Stimulated activated naive CD8-positive, alpha-beta T cell treated with anti-CD3 and anti-CD28 coated beads, Interleukin-15, Interleukin-2, amounts not matched to agents 100 ng/mL and 50 ng/mL, for 24 hours (primary cell): Measurements from ENCODE around the gene LHX6.

Source experiments
- H3K27ac Mint-ChIP-seq: one replicate; pipeline ENCODE4 v1.8.0; 2021; ENCODE audit warnings: mild to moderate bottlenecking, mixed read lengths
- H3K27me3 Mint-ChIP-seq: one replicate; pipeline ENCODE4 v1.8.0; 2021; ENCODE audit warnings: mixed read lengths
- H3K36me3 Mint-ChIP-seq: one replicate; pipeline ENCODE4 v1.8.0; 2021; ENCODE audit warnings: low read depth, mixed read lengths
- H3K4me1 Mint-ChIP-seq: one replicate; pipeline ENCODE4 v1.8.0; 2021; ENCODE audit warnings: low read depth, mixed read lengths
- H3K4me3 Mint-ChIP-seq: one replicate; pipeline ENCODE4 v1.8.0; 2021; ENCODE audit warnings: mild to moderate bottlenecking, mixed read lengths
- H3K9me3 Mint-ChIP-seq: one replicate; pipeline ENCODE4 v1.8.0; 2021; ENCODE audit warnings: mixed read lengths

Gene LHX6

DNA sequence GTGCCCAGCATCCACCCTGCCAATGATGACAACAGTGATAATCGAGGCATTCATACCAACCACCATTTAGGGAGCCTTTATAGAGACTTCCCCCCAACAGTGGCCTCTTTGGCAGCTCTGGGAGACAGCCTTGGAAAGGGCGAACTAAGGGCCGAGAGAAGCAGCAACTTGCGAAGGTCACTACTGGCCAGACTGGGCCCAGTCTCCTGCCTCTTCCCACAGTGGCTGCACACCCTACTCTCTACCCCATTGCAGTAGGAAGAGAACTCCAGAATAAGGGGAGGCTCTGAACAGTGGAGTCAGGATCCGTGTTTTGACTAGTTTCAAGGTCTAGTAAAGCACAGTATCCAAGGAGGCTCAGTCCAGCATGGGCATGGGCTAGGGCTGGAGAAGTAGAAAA lies 5.3 kb downstream of the LHX6 start:
- Mint-ChIP-seq H3K36me3 (no peaks in the 10 kb centered on the region), H3K27me3 (peaks cover 80% of the 10 kb centered on the region), H3K27ac (no peak overlapping the region), H3K4me1 (peaks cover 17% of the 10 kb centered on the region), H3K9me3 (no peaks in the 10 kb centered on the region), H3K4me3 (no peak overlapping the region)

GRCh38 chr9:122222791-122223190 lies 6.0 kb downstream of the LHX6 start:
- peaks cover 87% of the 10 kb centered on the region for H3K27me3 Mint-ChIP-seq
- no peaks in the 10 kb centered on the region for H3K9me3 Mint-ChIP-seq
- H3K4me1 Mint-ChIP-seq: peaks cover 21% of the 10 kb centered on the region
- H3K4me3 Mint-ChIP-seq: no peak overlapping the region
- H3K27ac Mint-ChIP-seq: no peak overlapping the region
- H3K36me3 Mint-ChIP-seq: no peaks in the 10 kb centered on the region

- no peaks in the 10 kb centered on the region for H3K36me3 Mint-ChIP-seq
- peaks cover 87% of the 10 kb centered on the region for H3K27me3 Mint-ChIP-seq
- H3K4me1 Mint-ChIP-seq: peaks cover 18% of the 10 kb centered on the region
- no peak overlapping the region for H3K27ac Mint-ChIP-seq
- no peak overlapping the region for H3K4me3 Mint-ChIP-seq
- no peaks in the 10 kb centered on the region for H3K9me3 Mint-ChIP-seq
Observed at GRCh38 chr9:122221183-122221811, 7.5 kb downstream of the LHX6 start.

- no peaks in the 10 kb centered on the region for H3K9me3 Mint-ChIP-seq
- H3K4me1 Mint-ChIP-seq: peaks cover 18% of the 10 kb centered on the region
- H3K36me3 Mint-ChIP-seq: no peaks in the 10 kb centered on the region
- no peak overlapping the region for H3K4me3 Mint-ChIP-seq
- peaks cover 88% of the 10 kb centered on the region for H3K27me3 Mint-ChIP-seq
- H3K27ac Mint-ChIP-seq: no peak overlapping the region
Observed at GRCh38 chr9:122220673-122221182, 8.0 kb downstream of the LHX6 start.

GRCh38 chr9:122219856-122220672 lies 8.7 kb downstream of the LHX6 start:
- Mint-ChIP-seq H3K9me3 (no peaks in the 10 kb centered on the region), H3K4me3 (no peak overlapping the region), H3K27me3 (peaks cover 90% of the 10 kb centered on the region), H3K4me1 (peaks cover 18% of the 10 kb centered on the region), H3K27ac (no peak overlapping the region), H3K36me3 (no peaks in the 10 kb centered on the region)

- Mint-ChIP-seq H3K27me3 (peaks cover 90% of the 10 kb centered on the region), H3K27ac (no peak overlapping the region), H3K36me3 (no peaks in the 10 kb centered on the region), H3K4me3 (peak overlapping the region; percentile 41), H3K9me3 (no peaks in the 10 kb centered on the region), H3K4me1 (peaks cover 23% of the 10 kb centered on the region)
Observed at GRCh38 chr9:122218935-122219855, 9.6 kb downstream of the LHX6 start.

GRCh38 chr9:122218071-122218934 lies 10.5 kb downstream of the LHX6 start:
- H3K36me3 Mint-ChIP-seq: no peaks in the 10 kb centered on the region
- no peak overlapping the region for H3K27ac Mint-ChIP-seq
- peak overlapping the region; percentile 41 for H3K4me3 Mint-ChIP-seq
- no peaks in the 10 kb centered on the region for H3K9me3 Mint-ChIP-seq
- H3K4me1 Mint-ChIP-seq: peaks cover 25% of the 10 kb centered on the region
- peaks cover 87% of the 10 kb centered on the region for H3K27me3 Mint-ChIP-seq

DNA sequence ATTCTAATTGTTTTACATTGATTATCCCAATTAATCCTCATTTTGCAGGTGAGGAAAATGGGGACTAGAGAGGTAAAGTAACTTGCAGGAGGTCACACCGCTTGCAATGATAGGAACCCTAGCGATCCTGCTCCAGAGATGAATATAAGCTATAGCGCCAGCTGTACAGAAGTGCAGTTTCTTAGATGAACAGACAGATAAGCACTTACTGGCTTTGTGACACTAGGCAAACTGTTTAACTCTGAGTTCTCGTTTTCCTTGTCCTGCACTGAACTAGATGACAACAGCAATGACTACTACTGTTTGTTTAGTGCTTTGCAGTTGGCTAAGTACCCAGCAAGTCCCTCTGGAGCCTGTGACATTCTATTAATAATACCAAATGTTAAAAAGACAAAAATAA lies 11.1 kb downstream of the LHX6 start:
- Mint-ChIP-seq H3K4me1 (peaks cover 30% of the 10 kb centered on the region), H3K27me3 (peaks cover 87% of the 10 kb centered on the region), H3K36me3 (no peaks in the 10 kb centered on the region), H3K4me3 (no peak overlapping the region), H3K27ac (no peak overlapping the region), H3K9me3 (no peaks in the 10 kb centered on the region)

DNA sequence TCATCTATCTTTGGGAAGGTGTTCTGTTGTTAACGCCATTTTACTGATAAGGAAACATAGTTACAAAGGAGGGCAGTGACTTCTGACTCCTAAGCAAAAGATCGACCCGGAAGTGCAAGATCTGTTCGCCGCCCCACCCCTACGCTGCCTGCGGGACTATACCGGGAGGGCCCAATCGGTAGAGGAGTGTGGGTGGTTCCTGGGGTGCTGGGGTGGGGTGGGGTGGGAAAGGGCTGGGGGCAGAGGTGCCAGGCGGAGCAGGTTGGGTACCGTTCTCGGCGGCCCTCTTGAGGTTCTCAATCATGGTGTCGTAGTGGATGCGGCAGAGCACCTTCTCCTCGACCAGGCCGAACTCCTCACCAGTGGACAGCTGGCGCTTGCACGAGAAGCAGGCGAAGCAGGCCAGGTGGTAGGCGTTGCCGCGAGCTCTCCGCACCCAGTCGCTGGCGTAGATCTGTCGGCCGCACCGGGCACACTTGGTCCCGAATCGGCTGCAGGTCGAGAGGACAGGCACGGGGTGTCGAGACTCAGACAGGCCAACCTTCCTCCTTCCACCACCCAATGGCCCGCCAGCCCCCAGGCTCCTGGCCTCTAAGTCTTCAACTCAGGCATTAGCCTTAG lies 11.8 kb downstream of the LHX6 start:
- no peak overlapping the region for H3K27ac Mint-ChIP-seq
- peaks cover 87% of the 10 kb centered on the region for H3K27me3 Mint-ChIP-seq
- H3K4me3 Mint-ChIP-seq: no peak overlapping the region
- no peaks in the 10 kb centered on the region for H3K9me3 Mint-ChIP-seq
- no peaks in the 10 kb centered on the region for H3K36me3 Mint-ChIP-seq
- peaks cover 30% of the 10 kb centered on the region for H3K4me1 Mint-ChIP-seq

DNA sequence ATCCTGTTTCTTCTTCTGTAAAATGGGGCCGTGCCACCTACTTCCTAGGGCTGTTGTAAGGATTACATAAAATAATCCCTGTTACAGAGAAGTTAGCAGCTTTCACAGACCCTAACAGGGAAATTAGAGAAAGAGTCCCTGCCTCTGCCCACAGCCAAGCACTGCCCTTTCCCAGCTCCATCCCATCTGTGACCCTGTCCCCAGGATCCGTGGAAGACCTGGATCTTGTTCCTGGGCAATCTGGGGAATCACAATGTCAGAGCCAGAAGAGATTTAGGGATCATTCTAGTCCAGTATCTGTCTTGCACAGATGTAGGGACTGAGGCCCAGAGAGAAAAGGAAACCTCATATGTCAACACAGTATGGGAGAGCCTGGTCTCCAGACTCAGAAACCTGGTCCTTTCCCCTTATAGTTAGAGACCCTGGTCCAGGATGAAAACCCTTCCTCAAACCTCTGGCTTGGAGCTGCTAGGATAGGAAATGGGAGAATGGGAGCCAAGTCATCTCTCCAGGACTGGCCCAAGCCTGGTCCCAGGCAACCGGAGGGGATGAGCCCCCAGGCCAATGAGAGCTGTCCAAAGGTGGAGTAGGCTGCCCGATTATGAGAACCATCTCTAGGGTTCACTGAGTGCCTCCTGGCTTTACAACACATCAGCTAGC lies 12.5 kb downstream of the LHX6 start:
- Mint-ChIP-seq H3K4me1 (peaks cover 30% of the 10 kb centered on the region), H3K9me3 (no peaks in the 10 kb centered on the region), H3K4me3 (no peak overlapping the region), H3K36me3 (no peaks in the 10 kb centered on the region), H3K27ac (no peak overlapping the region), H3K27me3 (peaks cover 87% of the 10 kb centered on the region)

GRCh38 chr9:122215663-122216062 lies 13.1 kb downstream of the LHX6 start:
- Mint-ChIP-seq H3K4me3 (no peak overlapping the region), H3K27me3 (peaks cover 85% of the 10 kb centered on the region), H3K4me1 (peaks cover 30% of the 10 kb centered on the region), H3K27ac (no peak overlapping the region), H3K9me3 (no peaks in the 10 kb centered on the region), H3K36me3 (no peaks in the 10 kb centered on the region)

- Mint-ChIP-seq H3K4me1 (peaks cover 27% of the 10 kb centered on the region), H3K27me3 (peaks cover 79% of the 10 kb centered on the region), H3K36me3 (no peaks in the 10 kb centered on the region), H3K4me3 (peak overlapping the region; percentile 37), H3K27ac (no peak overlapping the region), H3K9me3 (no peaks in the 10 kb centered on the region)
Observed at GRCh38 chr9:122214507-122214906, 14.2 kb downstream of the LHX6 start.

- peaks cover 76% of the 10 kb centered on the region for H3K27me3 Mint-ChIP-seq
- no peaks in the 10 kb centered on the region for H3K36me3 Mint-ChIP-seq
Observed at GRCh38 chr9:122213589-122214413, 15.0 kb downstream of the LHX6 start.

More at GRCh38 chr9:122213589-122214413, 15.0 kb downstream of the LHX6 start:
- Mint-ChIP-seq H3K27ac (no peak overlapping the region), H3K9me3 (no peaks in the 10 kb centered on the region), H3K4me3 (peak overlapping the region; percentile 30), H3K4me1 (peaks cover 20% of the 10 kb centered on the region)
